HCT116 (cell line): ENCODE measurements around the gene ITPKB. TPM values are rescaled to one million over a fixed set of nuclear protein-coding genes. Genes with fewer than 3 reads are reported as not detected.

Experiments
- ATAC-seq: fragments of 200-7000 bp; cut with Tn5 transposase; 2 replicates; pipeline ENCODE4 v1.9.1; 2020; ENCODE audit warnings: mild to moderate bottlenecking, moderate library complexity
- BruUV-seq: library from RNA; stranded (reverse); fragments of 400-500 nt; replicated peaks from 2 replicates; lab custom pipeline; 2021; lab: Mats Ljungman, UMichigan
- CTCF ChIA-PET: fragments of 300-600 bp; sonication (Branson Sonifier 250); formaldehyde crosslinking; loops from one replicate; lab custom pipeline; 2021; ENCODE audit warnings: antibody characterized with exemption; lab: Charles Lee
- POLR2A ChIA-PET: fragments of 300-600, 350-600 bp; sonication (Branson Sonifier 250); formaldehyde crosslinking; loops from one replicate; lab custom pipeline; 2021; ENCODE audit warnings: antibody characterized with exemption; lab: Charles Lee
- RAD21 ChIA-PET, 2 experiments: fragments of 300-600 bp; sonication (Branson Sonifier 250); formaldehyde crosslinking; loops; one replicate each; lab custom pipeline; 2023; ENCODE audit warnings: low total read pairs in 2 of 2; ENCODE audit not compliant: uncharacterized antibody in 2 of 2, unreplicated experiment in 2 of 2, low non-redundant PET in 1 of 2; lab: Charles Lee
- DNase-seq: peaks from one replicate; pipeline ENCODE4 v3.0.0-alpha.2; 2010; ENCODE audit warnings: low read depth, low spot score
- H2AFZ ChIP-seq: fragments of 200-600 bp; shearing (Covaris generic), sonication (generic); 2 replicates; pipeline ENCODE4 v1.6.1; 2017; ENCODE audit warnings: low read depth, mixed run types, mixed read lengths, antibody characterized with exemption, low read length; ENCODE audit not compliant: poor library complexity, severe bottlenecking
- H3K27ac ChIP-seq: 2 replicates; pipeline ENCODE4 v1.5.1; 2012; ENCODE audit warnings: low read depth, low read length
- H3K27me3 ChIP-seq: fragments of 200-600 bp; sonication (generic); 2 replicates; pipeline ENCODE4 v1.6.1; 2016; ENCODE audit warnings: mixed run types, low read length, mixed read lengths; ENCODE audit not compliant: insufficient read depth
- H3K36me3 ChIP-seq, 2 experiments: fragments of 200-500 bp in 1 of 2; fragments of 200-600 bp in 1 of 2; sonication (Bioruptor generic) in 1 of 2; sonication (generic) in 1 of 2; 2 replicates each; pipeline versions ENCODE4 v1.5.1 to v1.6.1; 2014 to 2016; ENCODE audit warnings: low read length in 2 of 2, inconsistent platforms in 1 of 2, mixed read lengths in 1 of 2, mixed run types in 1 of 2; ENCODE audit not compliant: insufficient read depth in 2 of 2, control insufficient read depth in 1 of 2
- H3K4me1 ChIP-seq, 2 experiments: fragments of 200-600 bp in 1 of 2; sonication (generic) in 1 of 2; 2 replicates each; pipeline versions ENCODE4 v1.5.1 to v1.6.1; 2012 to 2017; ENCODE audit warnings: low read length in 2 of 2, inconsistent platforms in 1 of 2, mild to moderate bottlenecking in 1 of 2, mixed read lengths in 1 of 2, mixed run types in 1 of 2, moderate library complexity in 1 of 2; ENCODE audit not compliant: insufficient read depth in 2 of 2, control insufficient read depth in 1 of 2
- H3K4me2 ChIP-seq: fragments of 200-600 bp; sonication (generic); 2 replicates; pipeline ENCODE4 v1.6.1; 2017; ENCODE audit warnings: mixed run types, low read length, mixed read lengths
- H3K4me3 ChIP-seq, 2 experiments: fragments of 200-600 bp in 1 of 2; sonication (generic) in 1 of 2; replicated peaks in 1 of 2; 2 replicates each; pipeline ENCODE4 v1.5.1; 2011 to 2016; ENCODE audit warnings: low read length in 2 of 2, control low read depth in 1 of 2, low read depth in 1 of 2, mild to moderate bottlenecking in 1 of 2, mixed read lengths in 1 of 2, mixed run types in 1 of 2
- H3K79me2 ChIP-seq: fragments of 200-600 bp; sonication (generic); 2 replicates; pipeline ENCODE4 v1.6.1; 2017; ENCODE audit warnings: mild to moderate bottlenecking, mixed run types, low read length, moderate library complexity, mixed read lengths; ENCODE audit not compliant: insufficient read depth
- H3K9ac ChIP-seq: fragments of 200-600 bp; sonication (generic); 2 replicates; pipeline ENCODE4 v1.6.1; 2016; ENCODE audit warnings: low read length, mixed read lengths
- H3K9me2 ChIP-seq: fragments of 200-600 bp; sonication (generic), shearing (Covaris generic); 2 replicates; pipeline ENCODE4 v1.6.1; 2017; ENCODE audit warnings: mixed run types, mild to moderate bottlenecking, moderate library complexity; ENCODE audit not compliant: insufficient read depth
- H3K9me3 ChIP-seq, 2 experiments: fragments of 200-500 bp in 1 of 2; fragments of 200-600 bp in 1 of 2; sonication (Bioruptor generic) in 1 of 2; sonication (generic) in 1 of 2; 2 replicates each; pipeline ENCODE4 v1.6.1; 2014 to 2017; ENCODE audit warnings: low read length in 2 of 2, mixed read lengths in 2 of 2, inconsistent platforms in 1 of 2, low read depth in 1 of 2, mild to moderate bottlenecking in 1 of 2, mixed run types in 1 of 2, moderate library complexity in 1 of 2; ENCODE audit not compliant: control insufficient read depth in 1 of 2, insufficient read depth in 1 of 2
- H4K20me1 ChIP-seq: fragments of 200-600 bp; sonication (generic), shearing (Covaris generic); 2 replicates; pipeline ENCODE4 v1.6.1; 2017; ENCODE audit warnings: mixed run types, mild to moderate bottlenecking, moderate library complexity; ENCODE audit not compliant: insufficient read depth
- CBX3 ChIP-seq: IDR thresholded peaks from 2 replicates; pipeline ENCODE4 v1.6.1; 2012; ENCODE audit warnings: low read depth
- CEBPB ChIP-seq: IDR thresholded peaks from 2 replicates; pipeline ENCODE4 v1.6.1; 2012; ENCODE audit warnings: low read depth
- ELF1 ChIP-seq: IDR thresholded peaks from 2 replicates; pipeline ENCODE4 v1.6.1; 2012; ENCODE audit warnings: low read depth, borderline replicate concordance
- EZH2 ChIP-seq: fragments of 200-600 bp; sonication (generic); IDR thresholded peaks from 2 replicates; pipeline ENCODE4 v1.6.1; 2017; ENCODE audit warnings: antibody characterized with exemption, mixed run types
- EZH2phosphoT487 ChIP-seq: fragments of 200-600 bp; IDR thresholded peaks from 2 replicates; pipeline ENCODE4 v1.6.1; 2018; ENCODE audit warnings: antibody characterized with exemption, borderline replicate concordance
- JUND ChIP-seq: IDR thresholded peaks from 2 replicates; pipeline ENCODE4 v1.6.1; 2012
- POLR2A ChIP-seq: IDR thresholded peaks from 2 replicates; pipeline ENCODE4 v1.7.0; 2011; ENCODE audit warnings: borderline replicate concordance; ENCODE audit not compliant: insufficient read depth, insufficient read length; ENCODE audit errors: extremely low read depth
- SRF ChIP-seq: IDR thresholded peaks from 2 replicates; pipeline ENCODE4 v1.6.1; 2012; ENCODE audit warnings: low read depth
- ZNF274 ChIP-seq: fragments of 200-500 bp; sonication (Bioruptor generic); IDR thresholded peaks from 2 replicates; pipeline ENCODE4 v1.6.1; 2014; ENCODE audit warnings: mild to moderate bottlenecking, low read depth, low read length, inconsistent platforms
- intact Hi-C: fragments of 100-400 bp; cut with micrococcal nuclease; formaldehyde crosslinking; loops from 2 replicates; pipeline ENCODE4 v1.10.0; 2022
- total RNA-seq: library from RNA; stranded (reverse); gene quantifications from one replicate; pipeline ENCODE4 v1.2.1, GENCODE V29; 2021; ENCODE audit not compliant: unreplicated experiment
- TF ChIP-seq, protein P1 (sequence below): IDR thresholded peaks from 2 replicates; pipeline ENCODE4 v1.6.1; 2011; ENCODE audit warnings: mild to moderate bottlenecking, low read length, moderate library complexity; ENCODE audit not compliant: insufficient replicate concordance; ENCODE audit errors: extremely low read depth

The ITPKB gene
- total RNA-seq, 1 experiment from 2014 or later: 4.4 TPM

DNA sequence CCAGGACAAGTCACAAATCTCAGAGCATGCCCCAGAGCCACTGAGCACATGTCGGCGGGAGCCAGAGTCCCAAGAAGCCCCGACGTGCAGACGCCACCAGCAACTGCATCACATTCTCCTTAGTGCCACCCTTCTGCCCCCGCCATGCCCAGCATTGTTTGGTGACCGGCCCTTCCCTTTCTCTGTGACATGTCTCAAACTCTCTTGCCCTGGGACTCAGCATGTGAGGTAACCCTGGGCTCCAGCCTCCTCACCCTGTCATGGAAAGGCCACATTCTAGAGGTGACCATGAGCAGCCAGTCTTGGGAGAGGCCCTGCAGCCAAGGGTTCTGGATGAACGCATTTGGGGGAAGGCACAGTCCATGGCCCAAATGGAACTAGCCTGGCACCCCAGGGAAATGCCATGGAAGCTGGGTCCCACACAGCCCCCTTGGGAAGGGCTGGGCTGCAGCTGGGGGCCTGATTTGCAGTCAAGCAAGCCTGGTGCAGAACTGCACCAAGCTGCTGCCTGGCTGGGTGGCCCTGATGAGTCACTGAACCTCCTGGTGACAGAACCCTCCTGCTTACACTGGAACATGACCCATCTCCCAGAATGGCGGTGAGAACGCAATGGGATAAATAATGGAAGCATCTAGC is 94.4 kb downstream of the ITPKB start:
- intact Hi-C loops: no loop called here
- POLR2A ChIA-PET: interaction anchor here (1.0 kb wide), 2 partner anchors 170 to 184 kb away, joined by 3 read pairs; no protein-coding TSS in a partner anchor

DNA sequence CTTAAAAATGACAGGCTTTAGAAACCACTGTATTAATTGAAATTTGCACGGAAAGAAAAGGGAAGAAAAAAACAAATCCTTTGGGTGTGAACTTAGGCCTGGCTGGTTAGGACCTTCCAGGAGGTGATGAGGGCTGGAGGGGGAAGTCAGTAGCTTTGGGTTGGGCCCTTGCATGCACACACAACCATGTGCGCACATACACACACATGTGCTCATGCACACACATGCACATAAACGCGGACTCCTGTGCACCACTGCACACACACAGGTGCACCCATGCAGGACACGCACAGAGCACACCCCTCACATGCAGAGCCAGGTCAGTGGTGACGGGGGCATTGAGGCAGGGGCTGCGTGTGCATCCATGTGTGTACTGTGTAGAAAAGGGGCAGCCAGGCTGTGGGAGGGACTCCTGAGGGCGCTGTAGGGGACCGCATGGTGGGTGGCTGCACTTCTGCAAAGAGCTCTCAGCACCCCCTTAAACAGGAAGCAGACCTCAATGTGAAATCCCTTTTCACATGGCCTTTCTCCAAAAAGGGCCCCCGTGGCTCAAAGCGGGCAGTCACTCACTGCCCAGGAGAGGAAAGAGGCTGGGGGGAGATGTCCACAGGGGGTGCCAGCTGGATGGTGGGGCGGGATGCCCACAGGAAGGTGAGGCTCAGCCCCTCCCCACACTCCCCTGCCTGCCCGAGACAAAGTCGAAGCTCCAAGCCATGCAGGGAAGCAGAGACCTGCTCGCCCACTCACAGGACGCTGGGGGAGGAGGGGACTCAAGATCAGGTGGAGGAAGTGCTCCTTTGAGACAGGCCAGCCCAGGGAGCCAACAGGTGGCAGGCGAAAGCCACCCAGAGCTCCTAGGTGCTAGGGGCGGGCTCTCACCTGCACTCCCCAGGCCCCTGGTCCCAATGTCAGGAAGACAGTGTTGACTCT is 95.2 kb downstream of the ITPKB start:
- intact Hi-C loops: no loop called here
- Histone ChIP-seq H2AFZ (no peak overlapping the region), H3K36me3 (no peaks in the 10 kb centered on the region), H3K4me2 (peak overlapping the region; percentile 77), H3K4me1 (peaks cover 21 to 38% of the 10 kb centered on the region in 2 experiments), H3K9me2 (no peaks in the 10 kb centered on the region), H3K4me3 (peak overlapping the region in 1 of 2 experiments; percentile 40; a peak in 2 of 4 replicates), H3K9me3 (no peaks in the 10 kb centered on the region), H4K20me1 (no peaks in the 10 kb centered on the region), H3K27me3 (no peaks in the 10 kb centered on the region), H3K27ac (peak overlapping the region; percentile 35), H3K9ac (peak overlapping the region; percentile 44), H3K79me2 (no peaks in the 10 kb centered on the region)
- no peak for TF ChIP-seq CBX3
- TF ChIP-seq JUND: no peak
- no peak for TF ChIP-seq CEBPB
- TF ChIP-seq ZNF274: no peak
- no peak for TF ChIP-seq POLR2A
- TF ChIP-seq, protein P1, sequence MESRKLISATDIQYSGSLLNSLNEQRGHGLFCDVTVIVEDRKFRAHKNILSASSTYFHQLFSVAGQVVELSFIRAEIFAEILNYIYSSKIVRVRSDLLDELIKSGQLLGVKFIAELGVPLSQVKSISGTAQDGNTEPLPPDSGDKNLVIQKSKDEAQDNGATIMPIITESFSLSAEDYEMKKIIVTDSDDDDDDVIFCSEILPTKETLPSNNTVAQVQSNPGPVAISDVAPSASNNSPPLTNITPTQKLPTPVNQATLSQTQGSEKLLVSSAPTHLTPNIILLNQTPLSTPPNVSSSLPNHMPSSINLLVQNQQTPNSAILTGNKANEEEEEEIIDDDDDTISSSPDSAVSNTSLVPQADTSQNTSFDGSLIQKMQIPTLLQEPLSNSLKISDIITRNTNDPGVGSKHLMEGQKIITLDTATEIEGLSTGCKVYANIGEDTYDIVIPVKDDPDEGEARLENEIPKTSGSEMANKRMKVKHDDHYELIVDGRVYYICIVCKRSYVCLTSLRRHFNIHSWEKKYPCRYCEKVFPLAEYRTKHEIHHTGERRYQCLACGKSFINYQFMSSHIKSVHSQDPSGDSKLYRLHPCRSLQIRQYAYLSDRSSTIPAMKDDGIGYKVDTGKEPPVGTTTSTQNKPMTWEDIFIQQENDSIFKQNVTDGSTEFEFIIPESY: no peak
- TF ChIP-seq SRF: no peak
- DNase-seq (no peak), ATAC-seq (peak; percentile 8; the same call in 1 of the 2 replicates)
- BruUV-seq: no TSS peak
- RAD21 ChIA-PET: no interaction called here
- CTCF ChIA-PET: interaction anchor here (1.2 kb wide), 1 partner anchor 184 kb away, joined by 3 read pairs; no protein-coding TSS in a partner anchor
- POLR2A ChIA-PET: interaction anchor here (1.0 to 1.1 kb wide), 3 partner anchors 171 to 184 kb away, joined by 3 read pairs; no protein-coding TSS in a partner anchor

More for the DNA sequence above, 94.4 kb downstream of the ITPKB start:
- H3K27me3 ChIP-seq: no peaks in the 10 kb centered on the region
- H3K4me1 ChIP-seq: peaks cover 21 to 38% of the 10 kb centered on the region in 2 experiments
- no peak overlapping the region for H2AFZ ChIP-seq
- no peak overlapping the region for H3K9ac ChIP-seq
- H3K4me3 ChIP-seq: no peak overlapping the region
- no peaks in the 10 kb centered on the region for H4K20me1 ChIP-seq
- H3K9me3 ChIP-seq: no peaks in the 10 kb centered on the region
- peak overlapping the region; percentile 77; the same call in 1 of the 2 replicates for H3K4me2 ChIP-seq
- H3K9me2 ChIP-seq: no peaks in the 10 kb centered on the region
- no peaks in the 10 kb centered on the region for H3K36me3 ChIP-seq
- no peaks in the 10 kb centered on the region for H3K79me2 ChIP-seq
- DNase-seq (no peak), ATAC-seq (no peak)
- no peak for TF ChIP-seq EZH2
- no peak for TF ChIP-seq EZH2phosphoT487
- TF ChIP-seq ELF1: no peak
- no peak overlapping the region for H3K27ac ChIP-seq
- no TSS peak for BruUV-seq
- RAD21 ChIA-PET: no interaction called here
- CTCF ChIA-PET: no interaction called here
